ENCODE results near the gene ROBO1. TPM values are rescaled to one million over a fixed set of nuclear protein-coding genes. Genes with fewer than 3 reads are reported as not detected.
"Not testable (repeated sequence)": the region's sequence is repeated elsewhere in the genome, so short reads cannot be mapped to it uniquely, and the experiment has no call there.

The ROBO1 gene
- total RNA-seq, 1 donor from 2014 or later, result 7.1 TPM

DNA sequence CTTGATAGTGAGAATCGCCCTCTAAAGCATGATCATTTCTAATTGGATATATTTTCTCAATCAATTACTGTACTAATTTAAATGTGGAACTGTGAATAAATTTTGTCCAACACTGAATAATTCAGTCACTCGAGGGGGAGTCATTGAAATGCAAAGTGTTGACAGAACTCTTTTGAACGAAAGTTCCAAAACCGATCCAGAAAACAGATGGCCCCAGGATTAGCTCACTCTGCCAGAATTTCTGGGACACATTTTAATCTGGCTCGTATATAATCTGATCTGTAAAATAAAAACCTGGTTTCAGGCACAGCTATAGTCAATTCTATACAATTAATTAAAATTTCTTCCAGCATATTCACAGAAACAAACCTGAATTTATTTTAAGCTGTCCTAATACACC, 580.4 kb downstream of the ROBO1 start:
- Histone ChIP-seq H3K9me3 (replicated peaks) (no peaks in the 10 kb centered on the region), H3K36me3 (no peaks in the 10 kb centered on the region), H3K27me3 (ENCODE audit: low read depth) (no peaks in the 10 kb centered on the region), H3K4me1 (no peaks in the 10 kb centered on the region), H3K4me3 (no peak overlapping the region), H3K27ac (replicated peaks) (no peak overlapping the region)
- TF ChIP-seq, protein P1, sequence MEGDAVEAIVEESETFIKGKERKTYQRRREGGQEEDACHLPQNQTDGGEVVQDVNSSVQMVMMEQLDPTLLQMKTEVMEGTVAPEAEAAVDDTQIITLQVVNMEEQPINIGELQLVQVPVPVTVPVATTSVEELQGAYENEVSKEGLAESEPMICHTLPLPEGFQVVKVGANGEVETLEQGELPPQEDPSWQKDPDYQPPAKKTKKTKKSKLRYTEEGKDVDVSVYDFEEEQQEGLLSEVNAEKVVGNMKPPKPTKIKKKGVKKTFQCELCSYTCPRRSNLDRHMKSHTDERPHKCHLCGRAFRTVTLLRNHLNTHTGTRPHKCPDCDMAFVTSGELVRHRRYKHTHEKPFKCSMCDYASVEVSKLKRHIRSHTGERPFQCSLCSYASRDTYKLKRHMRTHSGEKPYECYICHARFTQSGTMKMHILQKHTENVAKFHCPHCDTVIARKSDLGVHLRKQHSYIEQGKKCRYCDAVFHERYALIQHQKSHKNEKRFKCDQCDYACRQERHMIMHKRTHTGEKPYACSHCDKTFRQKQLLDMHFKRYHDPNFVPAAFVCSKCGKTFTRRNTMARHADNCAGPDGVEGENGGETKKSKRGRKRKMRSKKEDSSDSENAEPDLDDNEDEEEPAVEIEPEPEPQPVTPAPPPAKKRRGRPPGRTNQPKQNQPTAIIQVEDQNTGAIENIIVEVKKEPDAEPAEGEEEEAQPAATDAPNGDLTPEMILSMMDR (IDR thresholded peaks at IDR 0.05; ENCODE audit: borderline replicate concordance), result no peak
- intact Hi-C loops (cut with micrococcal nuclease), result no loop called here
- DNase-seq, result no peak

DNA sequence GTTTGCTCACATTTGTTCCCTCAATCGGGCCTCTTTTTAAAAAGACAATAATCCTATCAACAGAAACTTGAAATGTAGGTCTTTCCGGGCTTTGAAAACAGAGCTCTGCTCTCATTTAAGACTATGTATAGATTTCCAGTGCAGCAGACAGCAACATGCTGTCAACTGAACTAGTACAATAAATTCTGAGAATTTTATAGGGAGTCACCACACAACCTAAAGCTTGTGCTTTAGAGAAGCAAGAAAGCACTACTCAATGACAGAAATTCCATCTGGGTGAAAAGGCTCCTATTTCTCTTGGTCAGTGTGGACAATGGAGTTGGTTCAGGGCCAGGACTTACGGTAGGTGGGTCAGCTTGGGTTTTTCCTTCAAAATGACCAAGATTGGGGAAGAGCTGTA, 583.5 kb downstream of the ROBO1 start:
- intact Hi-C loops (cut with micrococcal nuclease), result no loop called here
- H3K4me1 ChIP-seq, result no peaks in the 10 kb centered on the region
- H3K4me3 ChIP-seq, result no peak overlapping the region
- H3K36me3 ChIP-seq, result no peaks in the 10 kb centered on the region
- H3K27me3 ChIP-seq (ENCODE audit: low read depth), result no peaks in the 10 kb centered on the region
- TF ChIP-seq, protein P1 (IDR thresholded peaks at IDR 0.05; ENCODE audit: borderline replicate concordance), result no peak
- H3K9me3 ChIP-seq (replicated peaks), result no peaks in the 10 kb centered on the region
- DNase-seq, result no peak
- no peak overlapping the region for H3K27ac ChIP-seq (replicated peaks)

DNA sequence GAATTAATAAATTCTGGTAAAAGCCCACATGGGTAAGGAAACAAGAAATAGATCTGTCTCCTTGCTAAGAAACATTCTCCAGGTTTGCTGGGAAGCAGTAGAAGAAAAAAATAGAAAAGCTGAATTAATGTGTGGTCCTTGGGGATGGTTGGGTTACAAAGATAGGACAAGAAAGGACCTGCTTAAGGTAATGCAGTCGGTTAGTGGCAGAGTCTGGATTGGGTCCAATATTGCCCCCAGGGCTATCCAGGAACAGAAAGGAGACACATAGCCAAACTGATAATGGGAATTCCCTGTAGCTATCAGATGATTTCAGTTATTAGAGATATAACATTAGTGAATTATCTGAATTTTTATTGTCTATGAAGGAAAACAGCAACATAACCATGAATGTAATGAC, 584.3 kb downstream of the ROBO1 start:
- H3K36me3 ChIP-seq, result no peaks in the 10 kb centered on the region
- H3K4me3 ChIP-seq, result no peak overlapping the region
- H3K4me1 ChIP-seq, result no peaks in the 10 kb centered on the region
- TF ChIP-seq, protein P1 (IDR thresholded peaks at IDR 0.05; ENCODE audit: borderline replicate concordance), result no peak
- intact Hi-C loops (cut with micrococcal nuclease), result no loop called here
- DNase-seq, result no peak
- no peak overlapping the region for H3K27ac ChIP-seq (replicated peaks)
- no peaks in the 10 kb centered on the region for H3K9me3 ChIP-seq (replicated peaks)
- H3K27me3 ChIP-seq (ENCODE audit: low read depth), result no peaks in the 10 kb centered on the region

DNA sequence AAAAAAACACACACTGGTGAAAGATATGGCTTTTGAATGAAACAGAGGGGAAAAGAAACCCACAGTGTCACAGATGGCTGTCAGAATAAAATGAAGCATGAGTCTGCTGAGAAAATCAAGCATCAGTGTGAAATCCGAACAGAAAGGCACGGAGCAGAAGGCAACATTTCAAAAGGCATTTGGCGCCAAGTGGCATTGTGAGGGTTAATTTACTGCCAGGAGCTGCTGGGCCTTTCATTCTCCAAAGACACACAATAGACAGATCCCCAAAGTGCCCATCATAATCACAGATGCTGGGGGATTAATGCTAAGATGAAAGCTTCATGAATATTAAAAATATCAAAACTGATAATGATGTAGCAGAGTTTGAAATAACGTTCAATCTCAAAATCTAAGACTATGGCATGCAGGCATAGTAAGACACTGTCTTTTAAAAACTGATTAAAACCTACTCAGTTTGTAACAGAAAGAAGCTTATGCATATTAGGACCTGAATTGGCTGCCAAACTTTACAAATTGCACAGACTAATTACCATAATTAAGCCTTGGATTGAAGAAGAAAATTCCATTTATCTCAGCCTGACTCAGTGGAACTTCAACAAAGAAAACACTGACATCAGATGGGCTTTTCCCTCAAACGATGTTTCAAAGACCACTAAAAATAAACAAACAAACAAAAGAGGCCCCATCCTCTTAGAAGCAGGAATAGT, 589.2 kb downstream of the ROBO1 start:
- intact Hi-C loops (cut with micrococcal nuclease), result no loop called here
- Histone ChIP-seq H3K9me3 (replicated peaks) (no peaks in the 10 kb centered on the region), H3K36me3 (no peaks in the 10 kb centered on the region), H3K27ac (replicated peaks) (no peak overlapping the region), H3K4me3 (no peak overlapping the region), H3K27me3 (ENCODE audit: low read depth) (no peaks in the 10 kb centered on the region), H3K4me1 (peaks cover 3% of the 10 kb centered on the region)
- no peak for DNase-seq
- TF ChIP-seq, protein P1 (IDR thresholded peaks at IDR 0.05; ENCODE audit: borderline replicate concordance), result no peak

DNA sequence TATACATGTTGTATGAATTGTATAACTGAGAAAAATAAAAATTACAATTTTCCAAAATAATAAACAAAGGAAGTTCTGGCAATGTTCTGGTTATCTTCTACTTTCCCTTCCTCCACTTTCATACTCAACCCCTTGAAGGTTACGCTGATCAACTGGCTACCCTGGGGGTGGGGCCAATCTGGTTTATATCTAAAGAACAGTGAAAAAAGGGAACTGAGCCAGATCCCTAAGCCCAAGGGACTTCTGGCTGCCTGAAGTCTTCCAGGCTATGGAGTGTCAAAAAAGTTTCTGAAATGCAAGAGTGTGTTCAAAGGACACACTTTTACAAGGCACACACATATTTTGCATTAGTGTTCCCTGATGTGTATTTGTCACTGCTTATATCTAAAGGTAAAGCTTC, 591.9 kb downstream of the ROBO1 start:
- Histone ChIP-seq H3K36me3 (no peaks in the 10 kb centered on the region), H3K27me3 (ENCODE audit: low read depth) (no peaks in the 10 kb centered on the region), H3K27ac (replicated peaks) (no peak overlapping the region), H3K4me3 (no peak overlapping the region), H3K9me3 (replicated peaks) (no peaks in the 10 kb centered on the region), H3K4me1 (peaks cover 3% of the 10 kb centered on the region)
- intact Hi-C loops (cut with micrococcal nuclease), result no loop called here
- DNase-seq, result no peak
- TF ChIP-seq, protein P1 (IDR thresholded peaks at IDR 0.05; ENCODE audit: borderline replicate concordance), result no peak

DNA sequence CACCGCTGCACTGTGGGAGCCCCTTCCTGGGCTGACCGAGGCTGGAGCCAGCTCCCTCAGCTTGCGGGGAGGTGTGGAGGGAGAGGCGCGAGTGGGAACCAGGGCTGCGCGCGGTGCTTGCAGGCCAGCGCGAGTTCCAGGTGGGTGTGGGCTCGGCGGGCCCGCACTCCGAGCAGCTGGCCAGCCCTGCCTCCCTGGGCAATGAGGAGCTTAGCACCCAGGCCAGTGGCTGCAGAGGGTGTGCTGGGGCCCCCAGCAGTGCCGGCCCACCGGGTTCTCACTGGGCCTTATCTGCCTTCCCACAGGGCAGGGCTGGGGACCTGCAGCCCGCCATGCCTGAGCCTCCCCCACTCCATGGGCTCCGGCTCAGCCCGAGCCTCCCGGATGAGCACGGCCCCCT, 594.5 kb downstream of the ROBO1 start:
- H3K36me3 ChIP-seq; H3K9me3 ChIP-seq (replicated peaks); H3K27ac ChIP-seq (replicated peaks); DNase-seq; intact Hi-C loops (cut with micrococcal nuclease); H3K4me3 ChIP-seq; H3K4me1 ChIP-seq; H3K27me3 ChIP-seq (ENCODE audit: low read depth): not testable (repeated sequence)

Measured in left ventricle myocardium inferior (tissue), 1 donor.